ENCODE results near the gene CRB2. TPM values are rescaled to one million over a fixed set of nuclear protein-coding genes. Genes with fewer than 3 reads are reported as not detected.
A peak's percentile ranks its signal among the peaks of the same experiment; 100 is the strongest.

Gene CRB2
- total and polyA plus RNA-seq, 4 experiments from 2014 or later, result not detected

DNA sequence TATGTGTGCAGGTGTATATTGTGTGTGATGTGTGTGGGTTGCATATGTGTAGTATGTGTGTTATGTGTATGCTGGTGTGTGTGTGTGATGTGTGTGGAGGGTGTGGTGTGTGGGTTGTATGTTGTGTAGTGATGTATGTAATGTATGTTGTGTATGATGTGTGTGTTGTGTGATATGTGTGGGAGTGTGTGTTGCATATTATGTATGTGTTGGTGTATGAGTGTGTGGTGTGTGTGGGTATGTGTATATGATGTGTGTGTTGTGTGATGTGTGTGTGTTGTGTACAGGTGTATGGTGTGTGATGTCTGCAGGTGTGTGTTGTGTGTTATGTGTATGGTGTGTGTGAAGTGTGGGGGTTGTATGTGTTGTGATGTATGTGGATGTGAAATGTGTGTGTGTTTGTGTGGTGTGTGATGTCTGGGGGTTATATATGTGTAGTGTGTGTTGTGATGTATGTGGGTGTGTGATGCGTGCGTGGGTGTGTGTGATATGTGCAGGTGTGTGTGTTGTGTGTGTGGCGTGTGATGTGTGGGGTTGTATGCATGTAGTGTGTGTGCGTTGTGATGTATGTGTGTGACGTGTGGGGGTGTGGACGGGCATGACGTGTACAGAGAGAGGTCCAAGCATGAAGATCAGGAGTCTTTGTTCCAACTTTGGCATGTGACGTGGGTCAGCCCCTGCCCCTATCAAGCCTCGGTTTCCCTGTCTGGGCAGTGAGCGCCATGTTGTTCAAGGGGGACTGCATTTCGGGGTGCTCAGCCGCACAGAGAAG lies 8.5 kb upstream of the CRB2 start:
- H3K4me3 ChIP-seq (ENCODE audit: low read length in 2 of 2), result no peak overlapping the region
- Mint-ChIP-seq H3K27me3 (peaks cover 2 to 5% of the 10 kb centered on the region in 2 donors), H3K36me3 (no peaks in the 10 kb centered on the region), H3K4me3 (no peak overlapping the region), H3K27ac (no peak overlapping the region), H3K9me3 (no peaks in the 10 kb centered on the region), H3K4me1 (no peaks in the 10 kb centered on the region)
- H3K36me3 ChIP-seq (ENCODE audit: insufficient read depth, low read length), result no peaks in the 10 kb centered on the region
- no peaks in the 10 kb centered on the region for H3K4me1 ChIP-seq (ENCODE audit: insufficient read depth, low read length)
- H3K9me3 ChIP-seq (ENCODE audit: control insufficient read depth in 1 of 2, low read length in 2 of 2), result no peaks in the 10 kb centered on the region
- H3K27me3 ChIP-seq (ENCODE audit: insufficient read depth, low read length), result no peaks in the 10 kb centered on the region
- no peak overlapping the region for H3K27ac ChIP-seq (ENCODE audit: low read depth, low read length)
- DNase-seq, result no peak
- ChIA-PET CTCF (ENCODE audit: partially characterized antibody) (no interaction called here), POLR2A (ENCODE audit: partially characterized antibody) (no interaction called here)
- intact Hi-C loops (cut with micrococcal nuclease), result loop anchor here (10.0 kb wide), 1 partner anchor 533 kb away; no protein-coding TSS in a partner anchor

GRCh38 chr9:123348317-123348992 lies 7.5 kb upstream of the CRB2 start:
- no peak for DNase-seq
- H3K4me3 Mint-ChIP-seq, result no peak overlapping the region
- H3K9me3 Mint-ChIP-seq, result no peaks in the 10 kb centered on the region
- ChIA-PET POLR2A (ENCODE audit: partially characterized antibody) (interaction anchor here (1.4 kb wide), 1 partner anchor 80 kb away, joined by 3 read pairs; no protein-coding TSS in a partner anchor), CTCF (ENCODE audit: partially characterized antibody) (interaction anchor here (0.7 to 3.9 kb wide), 15 partner anchors 9 to 327 kb away, joined by 3 to 42 read pairs (median 9); no protein-coding TSS in a partner anchor)
- intact Hi-C loops (cut with micrococcal nuclease), result loop anchor here (10.0 kb wide), 1 partner anchor 534 kb away; no protein-coding TSS in a partner anchor
- no peaks in the 10 kb centered on the region for H3K36me3 Mint-ChIP-seq
- H3K4me1 ChIP-seq (ENCODE audit: insufficient read depth, low read length), result no peaks in the 10 kb centered on the region
- H3K4me3 ChIP-seq (ENCODE audit: low read length in 2 of 2), result no peak overlapping the region
- H3K27me3 Mint-ChIP-seq, result peaks cover 6 to 7% of the 10 kb centered on the region in 2 donors
- H3K27ac Mint-ChIP-seq, result no peak overlapping the region
- H3K4me1 Mint-ChIP-seq, result no peaks in the 10 kb centered on the region
- H3K36me3 ChIP-seq (ENCODE audit: insufficient read depth, low read length), result no peaks in the 10 kb centered on the region
- no peaks in the 10 kb centered on the region for H3K9me3 ChIP-seq (ENCODE audit: control insufficient read depth in 1 of 2, low read length in 2 of 2)
- H3K27ac ChIP-seq (ENCODE audit: low read depth, low read length), result no peak overlapping the region
- H3K27me3 ChIP-seq (ENCODE audit: insufficient read depth, low read length), result no peaks in the 10 kb centered on the region

GRCh38 chr9:123349033-123349432 lies 7.0 kb upstream of the CRB2 start:
- Mint-ChIP-seq H3K4me1 (peaks cover 0 to 2% (median under 1%) of the 10 kb centered on the region in 4 donors), H3K36me3 (no peaks in the 10 kb centered on the region), H3K9me3 (peaks cover 0 to 2% (median 0%) of the 10 kb centered on the region in 8 donors), H3K27me3 (peaks cover 6 to 9% of the 10 kb centered on the region in 2 donors), H3K27ac (no peak overlapping the region), H3K4me3 (no peak overlapping the region)
- Histone ChIP-seq H3K27ac (ENCODE audit: low read depth, low read length) (no peak overlapping the region), H3K36me3 (ENCODE audit: insufficient read depth, low read length) (no peaks in the 10 kb centered on the region), H3K9me3 (ENCODE audit: control insufficient read depth in 1 of 2, low read length in 2 of 2) (no peaks in the 10 kb centered on the region), H3K4me3 (ENCODE audit: low read length in 2 of 2) (no peak overlapping the region), H3K4me1 (ENCODE audit: insufficient read depth, low read length) (no peaks in the 10 kb centered on the region), H3K27me3 (ENCODE audit: insufficient read depth, low read length) (no peaks in the 10 kb centered on the region)
- ChIA-PET POLR2A (ENCODE audit: partially characterized antibody) (interaction anchor here (1.4 to 1.5 kb wide), 2 partner anchors 10 to 80 kb away, joined by 3 to 4 read pairs; no protein-coding TSS in a partner anchor), CTCF (ENCODE audit: partially characterized antibody) (interaction anchor here (0.7 to 3.9 kb wide), 21 partner anchors 9 to 408 kb away, joined by 3 to 42 read pairs (median 6); partner anchors contain the start of gene RABGAP1)
- DNase-seq, result no peak
- intact Hi-C loops (cut with micrococcal nuclease), result loop anchor here (10.0 kb wide), 1 partner anchor 534 kb away; no protein-coding TSS in a partner anchor

GRCh38 chr9:123349691-123350480 lies 6.1 kb upstream of the CRB2 start:
- Histone ChIP-seq H3K27me3 (ENCODE audit: insufficient read depth, low read length) (no peaks in the 10 kb centered on the region), H3K27ac (ENCODE audit: low read depth, low read length) (no peak overlapping the region), H3K36me3 (ENCODE audit: insufficient read depth, low read length) (no peaks in the 10 kb centered on the region), H3K4me1 (ENCODE audit: insufficient read depth, low read length) (no peaks in the 10 kb centered on the region), H3K4me3 (ENCODE audit: low read length in 2 of 2) (no peak overlapping the region), H3K9me3 (ENCODE audit: control insufficient read depth in 1 of 2, low read length in 2 of 2) (no peaks in the 10 kb centered on the region)
- H3K4me1 Mint-ChIP-seq, result peaks cover 0 to 4% (median 2%) of the 10 kb centered on the region in 4 donors
- no peak overlapping the region for H3K4me3 Mint-ChIP-seq
- H3K36me3 Mint-ChIP-seq, result no peaks in the 10 kb centered on the region
- intact Hi-C loops (cut with micrococcal nuclease), result loop anchor here (1.0 to 10.0 kb wide), 5 partner anchors 247 to 885 kb away; no protein-coding TSS in a partner anchor
- ChIA-PET CTCF (ENCODE audit: partially characterized antibody) (interaction anchor here (0.7 to 3.9 kb wide), 37 partner anchors 10 to 1225 kb away, joined by 3 to 42 read pairs (median 4); partner anchors contain the start of gene RABGAP1), POLR2A (ENCODE audit: partially characterized antibody) (interaction anchor here (0.9 to 1.5 kb wide), 3 partner anchors 11 to 81 kb away, joined by 3 to 4 read pairs (median 4); no protein-coding TSS in a partner anchor)
- H3K9me3 Mint-ChIP-seq, result peaks cover 0 to 2% (median 0%) of the 10 kb centered on the region in 8 donors
- peak; percentile 54 to 72 (median 61) for DNase-seq
- no peak overlapping the region for H3K27ac Mint-ChIP-seq
- H3K27me3 Mint-ChIP-seq, result peaks cover 6 to 11% of the 10 kb centered on the region in 2 donors

DNA sequence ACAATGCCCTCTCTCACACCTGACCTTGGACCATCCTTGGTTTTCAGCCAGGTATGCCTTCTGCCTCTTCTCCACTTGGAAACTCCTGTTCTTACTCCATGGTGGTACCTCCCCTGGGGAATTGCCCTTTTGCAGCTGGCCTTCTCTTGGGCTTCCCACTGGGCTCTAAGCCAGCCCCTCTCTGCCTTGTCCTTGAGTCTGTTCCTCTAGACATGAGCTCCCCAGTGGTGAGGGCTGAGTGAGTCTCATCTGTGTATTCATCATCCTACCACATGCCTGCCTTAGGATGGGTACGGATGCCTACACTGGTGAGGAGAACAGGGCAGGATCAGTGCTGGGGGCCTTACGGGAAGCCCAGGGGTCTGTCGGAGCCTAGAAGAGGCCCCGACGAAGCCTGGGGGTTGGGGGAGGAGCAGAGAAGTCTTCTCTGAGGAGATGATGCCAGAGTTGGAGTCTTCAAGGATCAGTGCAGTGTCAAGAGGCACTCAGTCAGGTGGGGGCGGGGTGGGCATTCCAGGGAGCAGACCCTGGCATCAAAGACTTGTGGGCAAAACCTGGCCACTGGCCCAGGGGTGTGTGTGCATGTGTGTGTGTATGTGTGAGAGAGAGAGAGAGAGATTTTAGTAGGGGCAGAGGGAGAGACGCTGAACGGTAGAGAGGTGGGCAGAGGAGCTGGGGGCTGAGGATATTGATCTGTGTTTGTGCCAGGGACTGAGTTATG lies 5.2 kb upstream of the CRB2 start:
- H3K27me3 Mint-ChIP-seq, result peaks cover 6 to 11% of the 10 kb centered on the region in 2 donors
- peaks cover 0 to 4% (median 2%) of the 10 kb centered on the region in 4 donors for H3K4me1 Mint-ChIP-seq
- H3K27ac Mint-ChIP-seq, result no peak overlapping the region
- Histone ChIP-seq H3K27ac (ENCODE audit: low read depth, low read length) (no peak overlapping the region), H3K4me1 (ENCODE audit: insufficient read depth, low read length) (no peaks in the 10 kb centered on the region), H3K27me3 (ENCODE audit: insufficient read depth, low read length) (no peaks in the 10 kb centered on the region), H3K36me3 (ENCODE audit: insufficient read depth, low read length) (no peaks in the 10 kb centered on the region), H3K9me3 (ENCODE audit: control insufficient read depth in 1 of 2, low read length in 2 of 2) (no peaks in the 10 kb centered on the region), H3K4me3 (ENCODE audit: low read length in 2 of 2) (no peak overlapping the region)
- H3K9me3 Mint-ChIP-seq, result peaks cover 0 to 2% (median 0%) of the 10 kb centered on the region in 8 donors
- CTCF ChIA-PET (ENCODE audit: partially characterized antibody), result interaction anchor here (0.7 to 3.9 kb wide), 26 partner anchors 9 to 1226 kb away, joined by 3 to 42 read pairs (median 4); no protein-coding TSS in a partner anchor
- intact Hi-C loops (cut with micrococcal nuclease), result loop anchor here (1.0 to 5.0 kb wide), 4 partner anchors 248 to 885 kb away; no protein-coding TSS in a partner anchor
- no peak overlapping the region for H3K4me3 Mint-ChIP-seq
- DNase-seq, result no peak
- no peaks in the 10 kb centered on the region for H3K36me3 Mint-ChIP-seq
- POLR2A ChIA-PET (ENCODE audit: partially characterized antibody), result interaction anchor here (0.9 kb wide), 1 partner anchor 28 kb away, joined by 4 read pairs; no protein-coding TSS in a partner anchor

DNA sequence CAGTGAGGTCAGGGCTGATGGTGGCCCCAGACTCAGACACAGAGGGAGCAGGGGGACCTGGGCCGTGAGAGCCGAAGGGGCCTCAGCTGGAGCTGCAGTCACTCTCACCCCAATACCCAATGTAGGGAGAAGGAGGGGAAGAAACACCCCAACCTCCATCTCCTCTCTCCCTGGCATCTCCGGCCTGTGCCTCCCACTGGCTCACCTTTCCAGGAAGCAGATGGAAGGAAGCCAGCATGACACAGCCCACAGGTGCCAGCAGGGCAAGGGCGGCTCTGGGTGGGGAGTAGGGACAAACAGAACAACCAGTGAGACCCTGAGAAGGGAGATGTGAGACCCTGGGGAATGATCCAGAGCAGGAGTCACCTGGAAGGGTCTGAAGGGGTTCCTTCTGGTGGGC lies 3.0 kb upstream of the CRB2 start:
- intact Hi-C loops (cut with micrococcal nuclease), result loop anchor here (5.0 kb wide), 1 partner anchor 326 kb away; no protein-coding TSS in a partner anchor
- H3K4me3 Mint-ChIP-seq, result no peak overlapping the region
- Histone ChIP-seq H3K4me3 (ENCODE audit: low read length in 2 of 2) (no peak overlapping the region), H3K4me1 (ENCODE audit: insufficient read depth, low read length) (no peaks in the 10 kb centered on the region), H3K27me3 (ENCODE audit: insufficient read depth, low read length) (no peaks in the 10 kb centered on the region), H3K27ac (ENCODE audit: low read depth, low read length) (no peak overlapping the region), H3K36me3 (ENCODE audit: insufficient read depth, low read length) (no peaks in the 10 kb centered on the region), H3K9me3 (ENCODE audit: control insufficient read depth in 1 of 2, low read length in 2 of 2) (no peaks in the 10 kb centered on the region)
- no peak for DNase-seq
- peaks cover 0 to 4% (median 2%) of the 10 kb centered on the region in 4 donors for H3K4me1 Mint-ChIP-seq
- ChIA-PET CTCF (ENCODE audit: partially characterized antibody) (interaction anchor here (1.1 to 1.2 kb wide), 2 partner anchors 30 to 38 kb away, joined by 3 read pairs; no protein-coding TSS in a partner anchor), POLR2A (ENCODE audit: partially characterized antibody) (no interaction called here)
- peaks cover 0 to 2% (median 0%) of the 10 kb centered on the region in 8 donors for H3K9me3 Mint-ChIP-seq
- no peaks in the 10 kb centered on the region for H3K36me3 Mint-ChIP-seq
- no peak overlapping the region for H3K27ac Mint-ChIP-seq
- H3K27me3 Mint-ChIP-seq, result peaks cover 6 to 11% of the 10 kb centered on the region in 2 donors

Measured in CD4-positive, alpha-beta memory T cell (primary cell).